ENCODE measurements around the gene ADAM12.

The ADAM12 gene

GRCh38 chr10:126314863-126315493 is 73.3 kb downstream of the ADAM12 start:
- no peak for DNase-seq

- no peak for DNase-seq
Measured at GRCh38 chr10:126312167-126312566, 76.1 kb downstream of the ADAM12 start.

GRCh38 chr10:126309228-126309883 is 78.9 kb downstream of the ADAM12 start:
- no peak for DNase-seq

DNA sequence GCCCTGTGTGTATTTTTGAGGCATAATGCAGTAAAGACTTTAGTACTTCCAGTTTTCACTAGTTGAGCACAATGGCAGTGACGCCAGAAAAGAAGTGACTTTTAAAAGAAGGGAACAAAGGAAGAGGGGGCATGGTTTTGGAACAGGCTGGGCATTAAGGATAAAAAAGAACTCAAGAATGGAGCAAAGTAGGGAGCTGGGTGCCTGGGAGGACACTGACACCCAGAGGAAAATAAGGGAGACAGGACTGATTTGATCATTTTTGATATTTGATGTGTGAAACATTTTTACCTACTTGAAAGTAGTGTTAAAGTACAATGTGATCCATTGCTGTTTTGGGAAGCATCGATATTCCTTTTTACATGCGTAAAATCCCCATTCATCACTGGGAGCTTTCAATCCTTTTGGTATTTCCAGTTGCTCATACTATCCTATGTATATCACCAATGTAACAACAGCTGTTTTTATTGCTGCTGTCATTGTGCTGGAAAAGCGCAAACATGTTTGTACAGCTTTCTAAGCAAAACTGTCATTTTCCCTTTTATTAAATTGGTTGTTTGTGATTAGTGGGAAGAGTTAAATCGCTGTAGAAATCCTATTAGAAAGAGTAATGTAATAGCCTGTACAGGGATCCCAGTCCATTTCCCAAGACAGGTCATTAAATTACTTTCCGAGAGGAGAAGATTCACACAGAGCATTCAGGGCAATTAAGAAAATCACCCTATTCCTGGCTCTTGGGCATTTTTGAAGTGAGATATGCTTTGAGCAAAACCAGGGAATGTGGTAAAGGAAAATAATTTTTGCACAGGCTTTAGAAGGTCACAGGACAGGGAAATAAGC is 85.2 kb downstream of the ADAM12 start:
- peak; percentile 57 for DNase-seq

DNA sequence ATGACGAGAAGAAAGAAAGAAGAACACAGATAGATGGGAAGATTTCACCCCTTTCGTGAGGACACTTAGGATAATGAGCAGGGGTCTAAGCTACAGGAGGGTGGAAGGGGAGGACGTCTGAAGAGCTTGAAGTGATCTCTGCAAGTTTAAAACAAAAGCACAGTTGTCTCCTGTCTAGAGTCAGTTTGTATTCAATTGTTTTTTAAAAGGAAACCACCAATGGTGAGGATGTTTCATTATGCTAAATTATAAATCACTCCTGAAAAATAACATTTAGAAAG is 85.9 kb downstream of the ADAM12 start:
- DNase-seq, result peak; percentile 14

DNA sequence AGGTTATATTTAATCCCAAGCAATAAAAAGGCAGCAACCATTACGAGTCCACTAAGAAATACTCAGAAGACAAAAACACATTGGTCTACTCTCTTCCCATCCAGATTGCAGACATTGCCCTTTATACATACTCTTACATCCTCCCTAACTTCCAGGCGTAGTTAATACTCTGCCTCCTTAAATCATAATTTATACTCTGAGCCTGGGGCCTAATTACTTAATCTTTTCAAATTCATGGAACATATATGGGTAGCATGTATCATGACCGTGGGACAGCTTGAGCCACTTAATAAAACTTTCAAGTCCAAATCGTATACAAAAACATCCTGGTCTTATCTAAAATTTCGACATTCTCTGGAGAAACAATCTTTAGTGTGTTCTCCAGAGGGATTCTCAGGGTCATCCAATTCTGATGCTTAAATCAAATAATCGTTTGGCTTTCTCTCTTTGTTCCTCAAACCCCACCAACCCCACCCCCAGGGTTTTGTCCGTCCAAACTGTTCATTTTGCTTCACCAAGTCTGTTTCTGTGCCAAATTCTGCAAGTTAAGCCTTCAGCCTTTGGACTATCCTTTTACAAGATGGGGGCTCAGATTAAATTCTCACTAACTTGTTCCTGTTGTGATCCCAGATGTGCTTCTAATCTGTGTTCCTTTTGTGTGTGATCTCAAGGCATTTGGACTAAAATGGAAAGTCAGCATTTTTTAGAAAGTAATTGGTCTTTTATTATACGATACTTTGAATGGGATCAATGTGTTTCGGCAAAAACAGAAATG is 86.4 kb downstream of the ADAM12 start:
- peak; percentile 17 for DNase-seq

GRCh38 chr10:126294451-126294850 is 93.8 kb downstream of the ADAM12 start:
- DNase-seq, result no peak

DNA sequence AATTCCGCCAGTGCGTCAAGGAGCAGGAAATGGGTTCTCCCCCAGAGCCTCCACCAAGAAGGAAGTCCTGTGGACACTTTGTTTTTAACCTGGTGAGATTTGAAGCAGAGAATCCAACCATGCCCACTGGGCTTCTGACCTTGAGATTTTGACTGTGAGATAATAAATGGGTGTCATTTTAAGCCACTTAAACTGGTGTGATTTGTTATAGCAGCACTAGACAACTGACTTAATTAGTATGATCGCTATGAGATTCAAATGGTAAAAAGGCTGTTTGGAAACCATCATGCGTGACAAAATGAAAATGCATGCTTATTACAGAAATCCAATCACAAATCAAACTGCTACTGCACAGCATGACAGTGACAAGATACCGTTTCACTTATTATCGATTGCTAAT is 98.0 kb downstream of the ADAM12 start:
- DNase-seq, result no peak

DNA sequence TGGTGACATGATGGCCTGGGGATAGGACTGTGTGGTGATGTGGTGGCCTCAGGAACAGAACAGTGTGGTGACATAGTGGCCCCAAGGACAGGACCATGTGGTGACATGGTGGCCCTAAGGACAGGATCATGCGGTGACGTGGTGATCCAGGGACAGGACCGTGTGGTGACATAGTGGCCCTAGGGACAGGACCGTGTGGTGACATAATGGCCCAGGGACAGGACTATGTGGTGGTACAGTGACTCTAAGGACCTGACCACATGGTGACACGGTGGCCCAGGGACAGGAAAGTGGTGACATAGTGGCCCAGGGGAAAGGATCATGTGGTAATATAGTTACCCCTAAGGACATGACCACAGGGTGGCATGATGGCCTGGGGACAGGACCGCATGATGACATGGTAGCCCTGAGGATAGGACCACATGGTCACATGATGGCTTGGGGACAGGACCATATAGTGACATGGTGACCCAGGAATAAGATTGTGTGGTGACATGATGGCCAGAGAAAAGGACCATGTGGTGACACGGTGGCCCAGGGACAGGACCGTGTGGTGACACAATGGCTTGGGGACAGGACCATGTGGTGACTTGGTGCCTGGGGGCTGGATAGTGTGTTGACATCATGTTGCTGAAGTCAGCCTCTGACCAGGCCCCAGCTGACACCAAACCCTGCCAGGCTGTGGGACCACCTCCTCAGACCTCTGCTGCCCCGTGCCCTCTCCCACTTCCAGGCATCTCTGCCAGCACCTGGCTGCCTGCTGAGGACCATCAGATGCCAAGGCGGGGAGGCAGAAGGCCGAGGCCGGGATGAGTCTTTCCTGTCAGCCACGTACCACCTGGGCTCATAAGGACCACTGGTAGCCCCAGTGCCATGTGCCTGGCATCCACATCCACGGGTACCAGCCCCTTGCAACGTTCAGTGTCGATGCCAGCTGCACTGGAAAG is 99.5 kb downstream of the ADAM12 start:
- no peak for DNase-seq

DNA sequence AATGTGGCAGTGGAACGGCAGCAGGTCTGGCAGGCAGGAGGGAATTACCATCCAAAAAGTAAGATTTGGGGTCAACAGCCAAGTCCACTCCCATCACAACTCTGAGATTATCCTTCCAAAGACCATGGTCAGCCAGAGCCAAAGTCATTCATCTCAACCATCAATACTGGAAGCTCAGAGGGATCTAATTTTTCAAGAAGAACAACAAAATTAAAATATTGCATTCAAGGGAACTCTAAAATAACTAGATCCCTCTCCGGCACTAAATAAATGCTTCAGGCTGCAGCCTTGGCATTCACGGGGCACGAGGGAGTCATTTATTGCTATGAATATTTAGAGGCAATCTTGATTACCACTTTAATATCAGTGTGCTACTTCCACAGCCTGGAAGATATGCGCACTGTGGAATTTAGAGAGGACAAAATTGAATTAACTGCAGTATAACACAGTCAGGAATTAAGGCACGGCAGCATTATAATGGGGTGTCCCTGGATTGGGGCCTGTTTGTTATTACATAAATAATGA is 102.0 kb downstream of the ADAM12 start:
- no peak for DNase-seq

DNA sequence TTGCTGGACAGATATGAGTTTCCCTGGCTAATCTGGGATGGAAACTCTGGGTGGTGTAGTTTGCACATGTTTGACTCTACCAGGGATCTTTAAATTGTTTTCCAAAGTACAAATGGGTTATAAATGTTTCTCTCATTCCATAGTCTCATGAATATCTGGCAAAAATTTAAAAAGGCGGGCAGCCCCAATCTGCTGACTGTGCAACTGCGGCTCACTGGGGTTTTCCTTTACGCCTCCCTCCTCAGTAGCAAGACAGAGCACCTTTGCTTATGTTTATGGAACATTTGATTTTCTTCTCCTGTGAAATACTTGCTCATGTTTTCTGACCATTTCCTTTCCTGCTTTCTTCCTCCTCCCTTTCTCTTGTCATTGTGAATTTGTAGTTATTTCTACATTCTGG is 105.0 kb downstream of the ADAM12 start:
- no peak for DNase-seq

- DNase-seq, result no peak
Measured at GRCh38 chr10:126278851-126279250, 109.4 kb downstream of the ADAM12 start.

- DNase-seq, result no peak
Measured at GRCh38 chr10:126277181-126277580, 111.1 kb downstream of the ADAM12 start.

GRCh38 chr10:126272526-126272925 is 115.8 kb downstream of the ADAM12 start:
- no peak for DNase-seq

GRCh38 chr10:126270111-126270510 is 118.2 kb downstream of the ADAM12 start:
- DNase-seq, result no peak

GRCh38 chr10:126268013-126268920 is 120.0 kb downstream of the ADAM12 start:
- no peak for DNase-seq

DNA sequence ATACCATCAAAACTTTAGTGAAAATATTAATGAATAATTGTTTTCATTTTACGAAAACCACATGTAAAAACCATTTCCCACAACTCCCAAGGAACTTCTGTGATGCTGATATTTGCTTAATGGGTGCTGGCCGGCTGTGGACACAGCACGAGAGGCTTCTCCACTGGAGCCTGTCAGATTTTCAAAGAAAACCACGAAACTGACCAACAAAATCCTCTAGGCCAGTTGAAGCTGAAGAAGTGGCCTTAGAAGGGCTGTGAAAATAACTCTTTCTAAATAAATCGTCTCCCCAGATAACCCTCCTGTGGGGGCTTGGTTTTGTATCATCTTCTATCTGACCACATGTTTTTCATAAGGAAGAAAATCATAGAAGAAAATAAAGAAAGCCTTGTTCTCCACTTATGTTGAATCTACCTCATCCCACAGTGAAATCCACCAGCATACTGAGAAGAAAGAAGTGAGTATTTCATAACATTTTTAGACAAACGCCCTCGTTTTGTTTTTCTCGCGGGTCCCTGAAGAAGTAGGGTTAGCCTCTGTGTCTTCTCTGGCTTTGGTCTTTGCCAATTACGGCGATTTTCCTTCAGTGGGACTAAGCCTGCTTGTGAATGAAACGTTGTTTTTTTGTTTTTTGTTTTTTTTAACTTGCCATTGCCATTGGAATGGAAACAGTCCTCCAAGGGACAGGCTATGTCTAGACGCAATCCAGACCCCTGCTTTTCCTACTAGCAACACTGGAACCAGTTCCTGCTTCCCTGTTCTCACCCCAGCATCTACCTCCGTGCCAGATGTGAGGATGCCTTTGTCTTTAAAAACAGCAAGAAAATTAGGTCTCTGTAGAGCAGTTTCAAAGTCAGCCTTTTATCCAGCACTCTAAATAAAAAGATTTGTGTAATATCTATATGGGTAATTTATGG is 123.9 kb downstream of the ADAM12 start:
- no peak for DNase-seq

DNA sequence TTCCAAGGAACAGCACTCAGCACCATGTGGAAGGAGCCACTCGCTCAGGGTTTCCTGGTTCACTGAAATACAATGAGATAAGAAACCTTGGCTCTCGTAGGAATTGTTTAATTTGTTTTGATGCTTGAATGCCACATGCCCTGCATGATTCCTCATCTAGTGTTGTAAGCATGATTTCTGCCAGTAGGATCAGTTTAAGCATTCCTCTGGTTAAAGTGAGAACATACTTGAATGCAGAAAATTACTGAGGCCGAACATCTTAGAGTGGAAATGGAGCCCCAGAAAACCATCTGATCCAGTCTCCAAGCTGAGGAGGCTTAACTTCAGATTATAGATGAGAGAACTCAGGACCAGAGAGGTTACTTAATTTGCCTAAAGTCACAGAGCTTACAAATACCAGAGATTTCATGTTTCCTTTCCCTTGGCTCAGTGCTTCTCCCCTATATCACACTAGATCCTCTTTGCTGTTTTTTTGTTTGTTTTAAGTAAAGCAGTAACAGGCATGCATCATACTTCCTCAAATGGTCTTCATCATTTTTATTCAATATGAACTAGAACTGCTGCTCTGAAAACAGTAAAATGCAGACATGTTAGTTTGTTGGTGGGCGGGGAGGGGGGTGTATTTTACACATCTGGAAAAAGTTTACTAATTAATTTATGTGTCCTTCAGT is 125.1 kb downstream of the ADAM12 start:
- no peak for DNase-seq

DNA sequence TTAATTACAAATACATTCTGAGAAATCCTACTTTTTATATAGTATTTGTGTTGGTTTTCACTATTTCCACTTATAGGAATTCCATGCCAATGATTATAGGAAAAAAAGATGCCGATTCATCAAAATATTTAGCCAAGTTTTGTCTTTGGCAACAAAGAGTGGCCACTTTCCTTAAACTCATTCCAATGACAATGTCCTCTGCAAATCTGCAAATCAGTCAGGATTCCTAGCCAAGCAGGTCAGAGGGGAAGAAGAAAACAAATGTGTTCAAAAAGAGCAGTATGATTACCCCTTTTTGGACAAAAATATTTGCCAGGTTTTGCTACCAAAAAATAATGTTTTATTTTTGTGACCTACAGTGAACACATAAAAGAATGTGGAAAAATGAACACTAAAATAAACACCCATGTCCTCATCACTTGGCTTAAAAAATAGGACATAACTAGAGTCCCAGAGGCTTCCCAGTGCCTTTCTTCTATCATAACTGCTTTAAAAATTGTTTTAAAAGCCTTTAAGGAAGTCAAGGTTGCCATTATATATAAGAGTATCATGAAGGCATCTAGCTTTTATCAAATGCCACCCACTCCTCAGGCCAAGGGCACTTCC is 125.9 kb downstream of the ADAM12 start:
- no peak for DNase-seq

Measured in NCI-H82 (cell line).